A673 (cell line): ENCODE measurements around the gene ACLY. TPM values are rescaled to one million over a fixed set of nuclear protein-coding genes. Genes with fewer than 3 reads are reported as not detected.

ENCODE experiments used
- BruUV-seq: library from RNA; stranded (reverse); fragments of 400-500 nt; replicated peaks from 2 replicates; lab custom pipeline; 2021; lab: Mats Ljungman, UMichigan
- CTCF ChIA-PET: fragments of 300-600 bp; sonication (Branson Sonifier 250); formaldehyde crosslinking; loops from one replicate; lab custom pipeline; 2022; ENCODE audit warnings: antibody characterized with exemption; lab: Charles Lee
- POLR2A ChIA-PET: fragments of 300-600 bp; sonication (Branson Sonifier 250); formaldehyde crosslinking; loops from one replicate; lab custom pipeline; 2022; ENCODE audit warnings: antibody characterized with exemption; ENCODE audit not compliant: low non-redundant PET; lab: Charles Lee
- DNase-seq: peaks from one replicate; pipeline ENCODE4 v3.0.0-alpha.2; 2015; ENCODE audit warnings: low spot score
- H3K27ac ChIP-seq: fragments of 200-600 bp; sonication (generic); 2 replicates; pipeline ENCODE4 v1.5.1; 2016; ENCODE audit warnings: mixed run types, low read depth, mild to moderate bottlenecking, mixed read lengths, antibody characterized with exemption, low read length; ENCODE audit not compliant: poor library complexity, severe bottlenecking
- H3K27me3 ChIP-seq: fragments of 200-600 bp; sonication (generic); replicated peaks from 2 replicates; pipeline ENCODE4 v1.6.1; 2017; ENCODE audit warnings: mixed run types, low read depth, mild to moderate bottlenecking, mixed read lengths, antibody characterized with exemption, low read length; ENCODE audit not compliant: insufficient read depth, poor library complexity
- H3K36me3 ChIP-seq: fragments of 200-600 bp; sonication (generic); 2 replicates; pipeline ENCODE4 v1.6.1; 2016; ENCODE audit warnings: mixed run types, mild to moderate bottlenecking, mixed read lengths, antibody characterized with exemption, low read length; ENCODE audit not compliant: insufficient read depth, poor library complexity, severe bottlenecking
- H3K4me1 ChIP-seq: fragments of 200-600 bp; sonication (generic); 2 replicates; pipeline ENCODE4 v1.6.1; 2017; ENCODE audit warnings: mixed run types, mild to moderate bottlenecking, mixed read lengths, antibody characterized with exemption, low read length; ENCODE audit not compliant: insufficient read depth, poor library complexity, severe bottlenecking
- H3K4me3 ChIP-seq: fragments of 200-600 bp; sonication (generic); 2 replicates; pipeline ENCODE4 v1.5.1; 2016; ENCODE audit warnings: low read depth, mixed run types, mild to moderate bottlenecking, mixed read lengths, low read length; ENCODE audit not compliant: poor library complexity, severe bottlenecking
- H3K9me3 ChIP-seq: fragments of 200-600 bp; sonication (generic); 2 replicates; pipeline ENCODE4 v1.6.1; 2016; ENCODE audit warnings: mixed run types, low read depth, mild to moderate bottlenecking, mixed read lengths, antibody characterized with exemption, low read length; ENCODE audit not compliant: poor library complexity, severe bottlenecking
- EZH2 ChIP-seq: fragments of 200-600 bp; sonication (generic); IDR thresholded peaks from 2 replicates; pipeline ENCODE4 v1.6.1; 2017; ENCODE audit warnings: borderline replicate concordance, low read depth, mild to moderate bottlenecking, mixed read lengths, antibody characterized with exemption, low read length; ENCODE audit not compliant: poor library complexity, severe bottlenecking
- intact Hi-C: fragments of 100-400 bp; cut with micrococcal nuclease; formaldehyde crosslinking; loops from one replicate; pipeline ENCODE4 v1.10.0; 2022; ENCODE audit not compliant: unreplicated experiment
- total RNA-seq: library from RNA; stranded (reverse); gene quantifications from 2 replicates; pipeline ENCODE4 v1.2.3, GENCODE V29; 2021
- TF ChIP-seq, protein P1 (sequence below): fragments of 300-800, 200-600 bp; sonication (generic); conservative IDR thresholded peaks from 2 replicates; pipeline ENCODE4 v1.5.1; 2017; ENCODE audit warnings: low read depth, mild to moderate bottlenecking, antibody characterized with exemption, low read length, moderate library complexity, mixed read lengths

ACLY gene
- total RNA-seq, 1 experiment from 2014 or later = 175 TPM

DNA sequence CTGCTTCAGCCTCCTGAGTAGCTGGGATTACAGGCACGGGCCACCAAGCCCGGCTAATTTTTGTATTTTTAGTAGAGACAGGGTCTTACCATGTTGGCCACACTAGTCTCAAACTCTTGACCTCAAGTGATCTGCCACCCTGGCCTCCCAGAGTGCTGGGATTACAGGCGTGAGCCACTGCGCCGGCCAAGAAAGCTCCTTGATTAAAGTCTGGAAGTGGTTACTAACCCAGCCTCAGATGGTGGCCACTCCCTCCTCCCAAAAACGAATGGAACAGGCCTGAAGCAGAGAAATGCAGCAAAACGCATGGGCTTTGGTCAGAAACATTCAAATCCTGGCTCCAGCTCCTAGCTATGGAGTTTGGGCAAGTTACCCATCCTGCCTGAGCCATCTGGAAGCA lies 94.7 kb downstream of the ACLY start:
- Histone ChIP-seq H3K27me3 (no peaks in the 10 kb centered on the region), H3K36me3 (peaks cover 4% of the 10 kb centered on the region), H3K27ac (no peak overlapping the region), H3K4me1 (no peaks in the 10 kb centered on the region), H3K4me3 (no peak overlapping the region), H3K9me3 (no peaks in the 10 kb centered on the region)
- BruUV-seq = no TSS peak
- ChIA-PET POLR2A (no interaction called here), CTCF (no interaction called here)
- TF ChIP-seq, protein P1, sequence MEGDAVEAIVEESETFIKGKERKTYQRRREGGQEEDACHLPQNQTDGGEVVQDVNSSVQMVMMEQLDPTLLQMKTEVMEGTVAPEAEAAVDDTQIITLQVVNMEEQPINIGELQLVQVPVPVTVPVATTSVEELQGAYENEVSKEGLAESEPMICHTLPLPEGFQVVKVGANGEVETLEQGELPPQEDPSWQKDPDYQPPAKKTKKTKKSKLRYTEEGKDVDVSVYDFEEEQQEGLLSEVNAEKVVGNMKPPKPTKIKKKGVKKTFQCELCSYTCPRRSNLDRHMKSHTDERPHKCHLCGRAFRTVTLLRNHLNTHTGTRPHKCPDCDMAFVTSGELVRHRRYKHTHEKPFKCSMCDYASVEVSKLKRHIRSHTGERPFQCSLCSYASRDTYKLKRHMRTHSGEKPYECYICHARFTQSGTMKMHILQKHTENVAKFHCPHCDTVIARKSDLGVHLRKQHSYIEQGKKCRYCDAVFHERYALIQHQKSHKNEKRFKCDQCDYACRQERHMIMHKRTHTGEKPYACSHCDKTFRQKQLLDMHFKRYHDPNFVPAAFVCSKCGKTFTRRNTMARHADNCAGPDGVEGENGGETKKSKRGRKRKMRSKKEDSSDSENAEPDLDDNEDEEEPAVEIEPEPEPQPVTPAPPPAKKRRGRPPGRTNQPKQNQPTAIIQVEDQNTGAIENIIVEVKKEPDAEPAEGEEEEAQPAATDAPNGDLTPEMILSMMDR = no peak
- no peak for TF ChIP-seq EZH2
- no peak for DNase-seq
- intact Hi-C loops = no loop called here

DNA sequence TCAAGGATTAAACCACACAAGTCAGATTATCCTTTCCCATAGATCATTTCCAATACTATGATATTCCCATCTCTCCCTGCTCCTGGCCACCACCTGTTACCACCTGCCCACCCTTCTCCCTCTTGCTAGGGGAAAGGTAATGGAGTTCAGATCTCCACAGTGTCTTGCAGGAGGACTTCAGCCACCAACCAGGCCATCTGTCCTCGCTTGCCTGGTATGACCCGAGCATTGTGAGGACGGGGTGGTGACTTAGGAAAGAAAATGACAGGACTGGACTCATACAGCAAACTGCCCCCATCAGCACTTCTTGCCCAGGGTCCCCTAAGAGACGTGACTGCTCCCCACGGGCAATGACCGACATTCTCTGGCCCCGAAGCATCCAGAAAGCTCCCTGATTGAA lies 95.2 kb downstream of the ACLY start:
- Histone ChIP-seq H3K27ac (no peak overlapping the region), H3K9me3 (no peaks in the 10 kb centered on the region), H3K27me3 (no peaks in the 10 kb centered on the region), H3K4me3 (no peak overlapping the region), H3K36me3 (peaks cover 4% of the 10 kb centered on the region), H3K4me1 (no peaks in the 10 kb centered on the region)
- BruUV-seq = no TSS peak
- no peak for TF ChIP-seq EZH2
- TF ChIP-seq, protein P1 = no peak
- ChIA-PET POLR2A (no interaction called here), CTCF (no interaction called here)
- DNase-seq = no peak
- intact Hi-C loops = no loop called here

DNA sequence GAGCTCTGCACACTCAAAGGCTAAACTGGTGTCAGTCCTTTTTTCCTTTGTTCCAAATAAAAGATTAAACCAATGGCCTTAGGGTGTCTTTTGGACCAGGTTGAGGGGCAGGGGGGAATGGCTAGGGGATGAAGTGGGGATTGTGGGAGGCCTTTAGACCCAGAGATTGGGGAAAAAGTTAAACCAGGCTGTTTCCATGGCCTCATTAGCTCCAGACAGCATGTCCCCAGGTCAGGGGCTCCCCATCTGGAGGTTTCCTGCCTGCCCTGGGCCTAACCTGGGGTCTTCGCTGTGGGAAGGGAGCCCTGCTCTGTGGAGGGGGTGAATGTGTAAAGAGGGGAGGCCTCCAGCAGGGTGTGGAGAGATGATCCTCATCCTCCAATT lies 95.6 kb downstream of the ACLY start:
- POLR2A ChIA-PET = no interaction called here
- no peaks in the 10 kb centered on the region for H3K27me3 ChIP-seq
- CTCF ChIA-PET = no interaction called here
- DNase-seq = no peak
- no peaks in the 10 kb centered on the region for H3K4me1 ChIP-seq
- no peaks in the 10 kb centered on the region for H3K9me3 ChIP-seq
- intact Hi-C loops = no loop called here
- no peak overlapping the region for H3K4me3 ChIP-seq
- TF ChIP-seq EZH2 = no peak
- TF ChIP-seq, protein P1 = no peak
- no TSS peak for BruUV-seq
- no peak overlapping the region for H3K27ac ChIP-seq
- peaks cover 4% of the 10 kb centered on the region for H3K36me3 ChIP-seq
